Epithelial cell of proximal tubule (primary cell): ENCODE results near the gene PRKACB. TPM values are rescaled to one million over a fixed set of nuclear protein-coding genes. Genes with fewer than 3 reads are reported as not detected.
A peak's percentile ranks its signal among the peaks of the same experiment; 100 is the strongest.

Experiments
- DNase-seq: peaks from one replicate; pipeline ENCODE4 v3.0.0-alpha.2; 2011; ENCODE audit warnings: low read depth
- H3K4me3 ChIP-seq: 2 replicates; pipeline ENCODE4 v1.5.1; 2011; ENCODE audit warnings: low read depth, mild to moderate bottlenecking, low read length
- total RNA-seq: library from RNA; depleted of rRNA; stranded (reverse); fragments of >200 nt; gene quantifications from 2 replicates; pipeline ENCODE4 v1.2.3, GENCODE V29; 2015
- TF ChIP-seq, protein P1 (sequence below): conservative IDR thresholded peaks from 2 replicates; pipeline ENCODE4 v1.5.1; 2012; ENCODE audit warnings: low read depth, mild to moderate bottlenecking, low read length

Gene PRKACB
- total RNA-seq, 1 donor from 2014 or later: 10.1 TPM

DNA sequence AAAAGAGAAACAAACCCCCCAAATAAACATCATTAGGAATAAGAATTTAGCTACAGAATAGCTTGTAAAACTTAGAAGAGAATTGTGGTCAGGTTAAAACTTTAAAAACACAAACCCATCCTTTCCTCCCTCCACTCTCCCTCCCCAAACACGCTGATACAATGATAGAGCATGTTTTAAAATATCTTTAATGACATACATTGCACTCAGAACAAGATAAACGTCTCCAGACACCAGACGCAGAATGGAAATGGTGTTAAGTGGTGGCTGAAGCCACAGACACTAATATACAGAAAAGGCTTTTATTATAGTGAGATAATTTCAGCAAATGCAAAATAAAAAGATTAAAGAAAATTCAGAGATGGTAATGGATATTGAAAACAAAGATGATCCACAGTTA lies 98.6 kb downstream of the PRKACB start:
- no peak overlapping the region for H3K4me3 ChIP-seq
- no peak for DNase-seq
- TF ChIP-seq, protein P1, sequence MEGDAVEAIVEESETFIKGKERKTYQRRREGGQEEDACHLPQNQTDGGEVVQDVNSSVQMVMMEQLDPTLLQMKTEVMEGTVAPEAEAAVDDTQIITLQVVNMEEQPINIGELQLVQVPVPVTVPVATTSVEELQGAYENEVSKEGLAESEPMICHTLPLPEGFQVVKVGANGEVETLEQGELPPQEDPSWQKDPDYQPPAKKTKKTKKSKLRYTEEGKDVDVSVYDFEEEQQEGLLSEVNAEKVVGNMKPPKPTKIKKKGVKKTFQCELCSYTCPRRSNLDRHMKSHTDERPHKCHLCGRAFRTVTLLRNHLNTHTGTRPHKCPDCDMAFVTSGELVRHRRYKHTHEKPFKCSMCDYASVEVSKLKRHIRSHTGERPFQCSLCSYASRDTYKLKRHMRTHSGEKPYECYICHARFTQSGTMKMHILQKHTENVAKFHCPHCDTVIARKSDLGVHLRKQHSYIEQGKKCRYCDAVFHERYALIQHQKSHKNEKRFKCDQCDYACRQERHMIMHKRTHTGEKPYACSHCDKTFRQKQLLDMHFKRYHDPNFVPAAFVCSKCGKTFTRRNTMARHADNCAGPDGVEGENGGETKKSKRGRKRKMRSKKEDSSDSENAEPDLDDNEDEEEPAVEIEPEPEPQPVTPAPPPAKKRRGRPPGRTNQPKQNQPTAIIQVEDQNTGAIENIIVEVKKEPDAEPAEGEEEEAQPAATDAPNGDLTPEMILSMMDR: no peak

DNA sequence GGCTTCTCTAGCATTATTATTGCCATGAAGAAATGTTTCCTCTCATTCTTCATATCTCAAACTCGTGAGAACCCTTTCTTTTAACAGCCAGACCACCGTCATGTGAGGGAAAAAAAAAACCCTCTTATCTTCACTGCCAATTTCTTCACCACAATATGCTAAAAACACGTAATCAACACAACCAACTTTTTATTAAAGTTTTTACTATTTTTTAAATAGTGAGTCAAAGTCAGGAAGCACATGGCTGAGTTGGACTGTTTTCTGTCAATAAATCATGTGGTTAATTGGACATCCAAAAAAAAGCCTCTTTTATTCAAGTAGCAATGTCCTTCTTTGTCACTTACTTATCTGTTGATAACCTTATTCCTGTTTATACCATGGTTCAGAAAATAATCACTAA lies 101.5 kb downstream of the PRKACB start:
- no peak for DNase-seq
- H3K4me3 ChIP-seq: no peak overlapping the region
- TF ChIP-seq, protein P1: no peak

DNA sequence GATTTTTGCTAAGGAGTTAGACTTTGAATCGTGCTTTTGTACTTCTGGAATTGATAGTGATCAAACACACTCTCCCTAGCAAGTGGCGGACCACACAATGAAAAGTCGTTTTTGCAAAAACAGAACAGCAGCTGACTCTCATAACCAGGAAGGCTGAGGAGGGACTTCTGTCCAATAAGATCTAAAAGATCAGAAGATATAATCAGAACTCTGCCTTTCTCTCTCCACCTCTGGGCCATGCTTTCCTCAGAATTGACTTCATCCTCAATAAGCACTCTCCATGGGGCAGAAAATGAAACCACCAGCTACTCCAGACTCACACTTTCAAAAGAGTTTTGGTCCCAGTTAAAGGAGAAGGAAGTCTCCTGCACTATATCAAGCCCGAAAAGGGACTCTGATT lies 102.1 kb downstream of the PRKACB start:
- no peak for DNase-seq
- TF ChIP-seq, protein P1: no peak
- no peak overlapping the region for H3K4me3 ChIP-seq

DNA sequence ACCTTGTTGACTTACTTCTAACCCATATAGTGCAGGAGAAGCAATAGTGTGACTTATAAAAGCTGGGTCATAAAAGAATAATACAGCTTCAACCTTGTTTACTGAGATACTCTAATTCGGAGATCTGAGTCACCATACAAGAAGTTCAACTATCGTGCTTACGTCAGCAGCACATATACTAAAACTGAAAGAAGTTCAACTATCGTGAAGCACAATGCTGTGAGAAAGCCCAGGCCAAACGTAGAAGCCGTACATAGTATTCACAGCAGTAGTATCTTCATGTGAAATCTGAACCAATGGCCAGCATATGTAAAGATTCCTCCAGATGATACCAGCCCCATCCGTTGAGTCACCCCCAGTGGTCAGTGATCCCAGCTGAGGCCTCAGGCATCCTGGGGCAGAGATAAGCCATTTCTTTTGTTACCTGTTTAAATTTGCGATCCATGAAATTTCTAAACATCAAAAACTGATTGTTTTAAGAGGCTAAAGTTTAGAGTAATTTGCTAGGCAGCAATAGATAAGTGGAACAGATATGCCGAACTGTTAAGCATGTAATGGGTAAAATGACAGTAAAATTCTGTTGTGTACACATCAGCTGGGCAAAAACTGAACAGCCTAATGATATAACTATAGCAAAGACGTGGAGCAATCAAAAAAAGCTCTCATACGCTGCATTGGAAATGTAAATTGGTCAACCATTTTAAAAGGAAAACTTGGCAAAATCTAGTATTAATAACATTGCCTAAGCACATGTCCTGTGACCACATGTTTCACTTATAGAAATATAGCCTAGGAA lies 103.6 kb downstream of the PRKACB start:
- TF ChIP-seq, protein P1: no peak
- DNase-seq: no peak
- no peak overlapping the region for H3K4me3 ChIP-seq

DNA sequence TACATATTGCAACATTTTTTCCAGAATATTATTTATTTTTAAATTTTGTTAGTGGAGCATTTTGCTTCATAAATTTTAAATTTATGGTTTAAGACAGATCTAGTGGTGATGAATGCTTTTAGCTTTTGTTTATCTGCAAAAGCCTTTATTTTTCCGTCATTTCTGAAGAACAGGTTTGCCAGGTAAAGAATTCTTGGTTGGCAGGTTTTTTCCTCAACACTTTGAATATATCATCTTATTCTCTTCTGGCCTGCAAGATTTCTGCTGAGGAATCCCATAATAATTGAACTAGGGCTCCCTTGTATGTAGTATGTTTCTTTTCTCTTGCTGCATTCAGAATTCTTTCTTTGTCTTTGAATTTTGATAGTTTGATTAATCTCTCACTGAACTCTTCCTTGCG lies 106.6 kb downstream of the PRKACB start:
- TF ChIP-seq, protein P1: no peak
- DNase-seq: no peak
- no peak overlapping the region for H3K4me3 ChIP-seq

DNA sequence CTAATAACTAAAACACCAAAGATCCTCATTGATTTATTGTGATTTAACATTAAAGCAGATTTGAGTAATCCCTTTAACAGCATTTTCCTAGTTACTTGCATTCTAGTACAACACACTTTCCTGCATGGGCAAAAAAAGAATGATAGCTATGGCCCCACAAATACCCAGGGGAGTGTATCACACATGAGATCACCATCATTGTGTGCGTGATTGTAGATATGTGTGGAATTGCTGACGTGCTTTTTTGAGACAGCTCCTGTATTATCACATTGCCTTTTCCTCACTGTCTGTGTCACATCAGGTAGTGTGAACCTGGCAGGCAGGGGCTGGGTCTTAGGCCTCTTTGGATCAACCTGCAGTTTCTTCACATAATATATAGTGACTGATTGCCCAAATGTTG lies 109.0 kb downstream of the PRKACB start:
- TF ChIP-seq, protein P1: no peak
- no peak for DNase-seq
- H3K4me3 ChIP-seq: no peak overlapping the region

DNA sequence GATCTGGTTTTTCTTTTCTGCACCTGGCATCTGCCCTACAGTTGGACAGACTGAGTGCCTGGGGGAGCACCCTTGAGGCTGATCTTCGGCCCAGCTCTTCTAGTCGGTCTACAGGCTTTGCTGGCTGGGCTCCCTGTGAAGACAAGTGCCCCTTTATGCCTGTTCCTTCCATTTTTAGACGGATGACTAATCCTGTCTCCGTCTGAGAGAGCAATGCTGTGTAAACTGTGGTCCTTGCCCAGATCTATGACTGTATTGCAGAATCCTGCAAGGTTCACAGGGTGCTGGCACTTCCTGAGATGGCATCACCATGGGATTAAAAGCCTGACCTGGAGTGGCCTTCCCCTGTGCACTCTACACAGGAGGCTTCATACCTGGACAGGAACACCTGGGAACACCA lies 109.8 kb downstream of the PRKACB start:
- peak; percentile 90 for DNase-seq
- TF ChIP-seq, protein P1: no peak

More for the DNA sequence above, 109.8 kb downstream of the PRKACB start:
- H3K4me3 ChIP-seq: no peak overlapping the region
